Measurements from ENCODE around the gene CD24.
"Not testable (repeated sequence)": the region's sequence is repeated elsewhere in the genome, so short reads cannot be mapped to it uniquely, and the experiment has no call there.

Gene CD24

DNA sequence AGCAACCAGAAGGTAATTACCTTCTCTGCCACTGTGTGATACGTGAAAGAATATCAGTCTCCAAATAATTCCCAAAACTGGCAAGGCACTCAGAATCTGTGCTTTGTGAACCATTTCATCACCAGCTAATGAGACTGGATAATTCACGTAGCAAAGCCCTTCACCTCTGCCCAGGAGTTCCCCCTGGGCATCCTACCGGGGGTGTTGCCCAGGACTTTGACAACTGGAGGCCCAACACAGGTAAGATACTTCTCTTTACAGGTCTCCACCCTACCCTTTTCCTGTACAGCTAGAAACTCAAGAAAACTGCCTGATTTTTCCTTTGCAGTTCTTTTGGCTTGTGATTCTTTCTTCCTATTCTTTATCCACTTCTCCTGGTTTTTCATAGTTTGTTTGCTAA is 2.7 kb upstream of the CD24 start:
- Histone ChIP-seq H3K4me3 (ENCODE audit: low read length) (no peak overlapping the region), H2AFZ (ENCODE audit: low read depth, low read length) (no peak overlapping the region), H3K27me3 (ENCODE audit: insufficient read depth, low read length) (peaks cover 2% of the 10 kb centered on the region), H3K36me3 (ENCODE audit: insufficient read depth, low read length) (no peaks in the 10 kb centered on the region), H3K9me3 (ENCODE audit: low read length) (no peaks in the 10 kb centered on the region), H3K4me1 (ENCODE audit: insufficient read depth, low read length) (peaks cover 7% of the 10 kb centered on the region)

DNA sequence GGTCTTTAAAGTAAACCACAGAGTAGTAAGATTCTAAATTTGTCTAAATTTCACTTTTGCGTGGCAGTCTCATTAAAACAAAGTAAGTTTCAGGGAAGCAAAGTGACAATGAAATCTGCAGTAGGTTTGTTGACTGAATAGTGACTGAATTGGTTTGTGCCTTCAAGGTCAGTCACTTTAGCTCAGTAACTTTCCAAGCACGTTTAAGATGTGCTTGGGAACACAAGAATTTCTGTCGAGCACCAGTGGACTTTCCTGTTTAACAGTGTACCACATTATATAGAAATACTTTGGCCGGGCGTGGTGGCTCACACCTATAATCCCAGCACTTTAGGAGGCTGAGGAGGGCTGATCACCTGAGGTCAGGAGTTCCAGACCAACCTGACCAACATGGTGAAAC is 1.7 kb upstream of the CD24 start:
- peaks cover 2% of the 10 kb centered on the region for H3K27me3 ChIP-seq (ENCODE audit: insufficient read depth, low read length)
- no peaks in the 10 kb centered on the region for H3K9me3 ChIP-seq (ENCODE audit: low read length)
- H3K36me3 ChIP-seq (ENCODE audit: insufficient read depth, low read length): peaks cover 7% of the 10 kb centered on the region
- peaks cover 7% of the 10 kb centered on the region for H3K4me1 ChIP-seq (ENCODE audit: insufficient read depth, low read length)
- H2AFZ ChIP-seq (ENCODE audit: low read depth, low read length): peak overlapping the region; percentile 97
- peak overlapping the region; percentile 86 for H3K4me3 ChIP-seq (ENCODE audit: low read length)

DNA sequence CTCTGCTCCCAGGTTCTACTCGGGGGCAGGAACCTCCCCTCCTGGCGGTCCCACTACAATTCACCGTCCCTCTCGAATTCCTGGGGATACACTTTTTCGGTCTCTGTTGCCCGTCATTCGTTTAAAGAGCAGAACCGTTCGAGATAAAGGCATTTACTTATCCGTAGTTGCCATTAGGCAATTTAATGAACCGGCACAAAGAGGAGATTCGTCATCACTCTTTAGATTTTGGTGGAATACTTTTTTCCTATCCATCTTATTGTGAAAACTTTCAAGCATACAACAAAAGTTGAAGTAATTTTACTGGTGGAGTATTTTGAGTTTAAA is 1.2 kb upstream of the CD24 start:
- Histone ChIP-seq H3K9me3 (ENCODE audit: low read length) (no peaks in the 10 kb centered on the region), H3K36me3 (ENCODE audit: insufficient read depth, low read length) (peaks cover 9% of the 10 kb centered on the region), H3K27me3 (ENCODE audit: insufficient read depth, low read length) (peaks cover 2% of the 10 kb centered on the region), H3K4me3 (ENCODE audit: low read length) (peak overlapping the region; percentile 86), H2AFZ (ENCODE audit: low read depth, low read length) (peak overlapping the region; percentile 97), H3K4me1 (ENCODE audit: insufficient read depth, low read length) (peaks cover 7% of the 10 kb centered on the region)

DNA sequence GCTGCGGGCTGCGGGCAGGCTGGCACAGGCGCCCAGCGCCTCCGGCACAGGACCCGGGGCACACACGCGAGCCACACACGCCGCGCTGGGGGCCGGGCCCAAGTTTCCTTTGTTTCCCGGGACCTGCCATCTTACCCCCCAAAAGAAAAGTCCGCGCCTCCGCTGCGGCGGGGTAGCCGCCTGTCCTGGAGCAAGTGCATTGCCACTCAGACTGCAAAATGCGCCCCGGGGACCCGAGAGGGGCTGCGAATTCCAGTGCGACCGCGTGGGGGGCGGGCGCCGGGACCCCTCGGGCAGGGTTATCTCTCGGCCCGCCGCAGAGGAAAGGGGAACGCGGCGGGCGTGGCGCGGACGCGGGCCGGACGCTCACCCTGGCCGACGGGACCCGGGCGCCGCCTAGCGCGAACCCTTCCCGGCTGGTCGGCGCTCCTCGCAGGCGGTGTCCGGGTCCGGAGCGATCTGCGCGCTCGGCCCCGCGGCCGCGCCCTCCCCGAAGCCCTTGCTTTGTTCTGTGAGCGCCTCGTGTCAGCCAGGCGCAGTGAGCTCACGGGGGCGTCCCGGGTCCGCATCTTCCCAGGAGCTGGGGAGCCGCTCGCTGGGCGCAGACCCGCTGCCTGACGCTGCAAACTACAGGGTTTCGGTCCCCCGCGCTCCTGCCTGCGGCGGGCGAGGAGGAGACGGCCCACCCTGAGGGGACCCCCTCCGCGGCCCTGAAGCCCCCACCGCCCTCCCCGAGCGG is 639 bp upstream of the CD24 start:
- peaks cover 2% of the 10 kb centered on the region for H3K27me3 ChIP-seq (ENCODE audit: insufficient read depth, low read length)
- H3K4me1 ChIP-seq (ENCODE audit: insufficient read depth, low read length): peaks cover 7% of the 10 kb centered on the region
- peak overlapping the region; percentile 86 for H3K4me3 ChIP-seq (ENCODE audit: low read length)
- peak overlapping the region; percentile 97 for H2AFZ ChIP-seq (ENCODE audit: low read depth, low read length)
- no peaks in the 10 kb centered on the region for H3K9me3 ChIP-seq (ENCODE audit: low read length)
- peaks cover 9% of the 10 kb centered on the region for H3K36me3 ChIP-seq (ENCODE audit: insufficient read depth, low read length)

DNA sequence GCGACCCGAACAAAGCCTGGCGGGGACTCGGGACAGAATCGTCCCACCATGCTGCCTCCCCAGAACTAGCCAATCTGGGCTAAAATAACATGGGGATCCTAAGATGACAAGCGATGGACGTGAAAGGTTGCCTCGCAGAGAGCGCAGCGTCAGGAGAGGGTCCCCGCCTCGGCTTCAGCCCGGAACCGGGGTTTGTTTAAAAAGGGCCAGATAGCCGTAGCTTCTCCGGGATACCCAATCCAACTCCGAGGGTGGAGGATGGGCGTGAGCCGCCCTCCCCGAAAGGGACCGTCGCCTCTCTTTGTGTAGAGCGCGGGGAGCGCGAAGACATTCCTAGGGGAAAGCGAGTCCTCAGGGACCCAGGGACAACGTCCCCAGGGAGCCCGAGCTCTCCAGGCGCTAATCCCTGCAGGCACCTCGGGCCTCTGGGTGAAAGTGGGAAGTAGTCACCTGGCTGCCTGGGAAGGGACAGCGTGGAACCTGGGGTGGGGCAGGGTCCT is 643 bp downstream of the CD24 start:
- H2AFZ ChIP-seq (ENCODE audit: low read depth, low read length): no peak overlapping the region
- H3K9me3 ChIP-seq (ENCODE audit: low read length): no peaks in the 10 kb centered on the region
- H3K36me3 ChIP-seq (ENCODE audit: insufficient read depth, low read length): peaks cover 9% of the 10 kb centered on the region
- H3K4me3 ChIP-seq (ENCODE audit: low read length): peak overlapping the region; percentile 91
- H3K27me3 ChIP-seq (ENCODE audit: insufficient read depth, low read length): peaks cover 2% of the 10 kb centered on the region
- peaks cover 7% of the 10 kb centered on the region for H3K4me1 ChIP-seq (ENCODE audit: insufficient read depth, low read length)

DNA sequence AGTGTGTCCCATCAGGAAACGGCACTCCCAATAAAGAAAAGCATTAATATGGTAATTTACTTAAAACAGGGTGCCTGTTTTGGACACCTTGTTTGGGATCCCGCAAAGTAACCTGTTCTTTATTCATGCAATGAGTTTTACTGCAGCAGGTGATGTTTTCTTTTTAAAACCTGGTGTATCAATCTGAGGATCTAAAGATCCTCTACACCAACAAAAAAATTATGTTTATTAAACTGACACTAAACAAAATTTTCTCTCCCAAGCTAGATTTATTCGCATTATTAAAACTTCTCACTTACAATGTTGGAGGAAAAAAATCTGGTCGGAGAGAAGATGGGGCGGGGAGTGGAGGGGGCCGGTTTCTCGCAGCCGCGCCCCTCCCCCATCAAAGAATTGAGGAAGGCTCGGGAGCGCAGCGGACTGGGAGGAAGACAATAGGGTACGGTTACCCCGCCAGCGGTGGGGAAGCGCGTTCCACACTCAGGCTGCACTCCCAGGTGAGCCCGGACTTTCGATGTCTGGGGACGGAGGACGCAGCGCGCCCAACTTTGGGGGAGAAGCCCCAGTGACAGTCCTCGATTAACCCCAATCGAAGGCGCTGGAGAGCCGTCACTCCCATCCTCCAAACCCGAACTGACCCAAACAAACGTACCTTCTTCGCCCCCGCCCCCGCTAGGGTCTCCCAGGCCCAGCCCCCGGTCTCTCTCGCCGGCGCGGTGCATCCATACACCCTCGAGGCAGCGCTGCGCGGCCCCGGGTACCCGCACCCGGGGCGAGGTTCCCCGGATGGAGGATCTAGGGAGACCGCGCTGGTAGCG is 1.3 kb downstream of the CD24 start:
- H3K9me3 ChIP-seq (ENCODE audit: low read length): no peaks in the 10 kb centered on the region
- no peak overlapping the region for H2AFZ ChIP-seq (ENCODE audit: low read depth, low read length)
- H3K4me3 ChIP-seq (ENCODE audit: low read length): peak overlapping the region; percentile 91
- peaks cover 2% of the 10 kb centered on the region for H3K27me3 ChIP-seq (ENCODE audit: insufficient read depth, low read length)
- H3K36me3 ChIP-seq (ENCODE audit: insufficient read depth, low read length): peaks cover 9% of the 10 kb centered on the region
- peaks cover 7% of the 10 kb centered on the region for H3K4me1 ChIP-seq (ENCODE audit: insufficient read depth, low read length)

DNA sequence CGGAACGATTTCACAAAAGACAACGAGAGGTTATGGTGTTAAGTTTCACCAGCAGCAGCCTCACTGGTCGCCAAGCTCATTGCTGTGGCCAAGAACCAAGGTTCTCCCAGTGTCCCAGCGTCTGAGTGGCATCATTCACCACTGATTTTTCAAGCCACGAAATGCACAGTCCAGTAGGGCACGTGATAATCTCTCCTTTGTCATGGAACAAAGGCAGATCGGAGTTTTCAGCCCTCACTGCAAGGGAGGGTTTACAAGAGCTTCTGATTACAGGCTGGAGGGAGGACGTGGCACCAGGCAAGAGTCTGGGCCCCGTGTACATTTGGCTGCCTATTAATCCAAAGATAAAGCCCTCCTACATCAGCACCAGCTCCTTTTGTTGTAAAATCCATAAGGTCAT is 2.0 kb downstream of the CD24 start:
- Histone ChIP-seq H3K9me3 (ENCODE audit: low read length) (no peaks in the 10 kb centered on the region), H2AFZ (ENCODE audit: low read depth, low read length) (no peak overlapping the region), H3K4me3 (ENCODE audit: low read length) (peak overlapping the region; percentile 91), H3K27me3 (ENCODE audit: insufficient read depth, low read length) (peaks cover 2% of the 10 kb centered on the region), H3K4me1 (ENCODE audit: insufficient read depth, low read length) (peaks cover 7% of the 10 kb centered on the region), H3K36me3 (ENCODE audit: insufficient read depth, low read length) (peaks cover 9% of the 10 kb centered on the region)

DNA sequence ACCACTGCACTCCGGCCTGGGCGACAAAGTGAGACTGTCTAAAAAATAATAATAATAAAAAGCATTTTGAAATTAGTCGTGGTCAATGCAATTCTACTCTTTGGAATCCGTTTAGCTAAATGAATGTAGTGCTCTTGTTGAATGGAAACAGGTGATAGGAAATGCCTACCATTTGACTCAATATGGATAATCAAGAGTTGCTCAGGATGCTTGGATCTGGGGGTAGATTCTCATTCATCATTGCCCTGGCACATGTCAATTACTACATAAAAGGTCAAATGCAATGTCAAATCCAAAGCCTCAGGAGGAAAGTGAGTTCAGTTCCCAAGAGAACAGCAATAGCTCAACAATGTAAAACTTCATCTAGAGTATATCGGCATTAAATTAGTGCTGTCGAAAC is 3.8 kb downstream of the CD24 start:
- H3K9me3 ChIP-seq (ENCODE audit: low read length); H3K4me3 ChIP-seq (ENCODE audit: low read length); H3K4me1 ChIP-seq (ENCODE audit: insufficient read depth, low read length); H3K36me3 ChIP-seq (ENCODE audit: insufficient read depth, low read length); H3K27me3 ChIP-seq (ENCODE audit: insufficient read depth, low read length); H2AFZ ChIP-seq (ENCODE audit: low read depth, low read length): not testable (repeated sequence)

DNA sequence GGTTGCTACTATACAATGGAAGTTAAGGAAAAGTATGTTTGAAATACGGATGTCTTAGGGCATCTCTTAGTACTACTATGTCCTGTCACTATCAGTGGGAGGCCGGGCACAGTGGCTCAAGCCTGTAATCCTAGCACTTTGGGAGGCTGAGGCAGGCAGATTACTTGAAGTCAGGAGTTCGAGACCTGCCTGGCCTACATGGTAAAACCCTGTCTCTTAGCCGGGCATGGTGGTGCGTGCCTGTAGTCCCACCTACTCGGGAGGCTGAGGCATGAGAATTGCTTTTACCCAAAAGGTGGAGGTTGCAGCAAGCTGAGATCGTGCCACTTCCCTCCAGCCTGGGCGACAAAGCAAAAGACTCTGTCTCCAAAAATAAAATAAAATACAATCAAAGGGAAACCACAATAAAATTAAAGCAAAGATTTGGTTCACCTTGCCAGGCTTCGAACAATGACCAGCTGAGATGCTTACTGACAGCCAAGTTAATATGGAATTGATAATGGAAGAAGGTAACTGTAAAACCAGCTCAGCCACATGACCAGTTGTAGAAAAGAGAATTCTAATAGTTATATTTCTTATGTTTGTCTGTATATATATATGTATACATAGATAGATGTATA is 6.5 kb downstream of the CD24 start:
- Histone ChIP-seq H3K27me3 (ENCODE audit: insufficient read depth, low read length) (no peaks in the 10 kb centered on the region), H3K4me1 (ENCODE audit: insufficient read depth, low read length) (no peaks in the 10 kb centered on the region), H2AFZ (ENCODE audit: low read depth, low read length) (no peak overlapping the region), H3K36me3 (ENCODE audit: insufficient read depth, low read length) (peaks cover 9% of the 10 kb centered on the region), H3K9me3 (ENCODE audit: low read length) (peaks cover 3% of the 10 kb centered on the region), H3K4me3 (ENCODE audit: low read length) (no peak overlapping the region)

DNA sequence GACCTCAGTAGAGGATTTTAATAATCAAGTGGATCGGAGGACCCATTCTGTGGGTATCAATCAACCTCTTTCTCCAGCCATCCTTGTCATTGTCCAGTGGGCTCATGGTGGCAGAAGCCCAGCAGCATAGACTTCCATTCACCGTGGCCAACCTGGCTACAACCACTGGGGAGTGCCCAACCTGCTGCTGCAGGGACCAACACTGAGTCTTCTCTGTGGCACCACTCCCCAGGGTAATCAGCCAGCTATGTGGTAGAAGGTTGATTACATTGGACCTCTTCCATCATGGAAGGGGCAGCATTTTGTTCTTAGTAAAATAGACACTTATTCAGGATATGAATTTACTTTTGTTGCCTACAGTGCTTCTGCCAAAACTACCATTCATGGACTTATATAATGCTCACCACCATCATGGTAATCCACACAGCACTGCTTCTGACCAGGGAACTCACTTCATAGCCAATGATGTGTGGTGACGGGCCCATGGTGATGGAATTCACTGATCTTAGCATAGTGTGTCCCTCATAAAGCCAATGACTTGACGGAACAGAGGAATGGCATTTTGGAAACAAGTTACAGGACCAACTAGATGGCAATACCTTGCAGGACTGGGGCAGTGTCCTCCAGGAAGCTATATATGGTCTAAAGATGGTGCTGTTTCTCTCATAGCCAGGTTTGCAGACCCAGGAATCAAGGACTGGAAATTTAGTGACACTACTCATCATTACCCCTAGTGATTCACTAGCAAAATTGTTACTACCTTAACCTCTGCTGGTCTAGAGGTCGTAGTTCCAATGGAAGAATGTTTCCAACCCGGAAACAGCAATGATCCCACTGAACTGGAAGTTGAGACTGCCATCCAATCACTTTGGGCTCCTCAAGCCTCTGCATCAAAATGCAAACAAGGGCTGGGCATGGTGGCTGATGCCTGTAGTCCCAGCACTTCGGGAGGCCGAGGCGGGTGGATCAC is 7.6 kb downstream of the CD24 start:
- Histone ChIP-seq H3K9me3 (ENCODE audit: low read length) (peaks cover 3% of the 10 kb centered on the region), H3K4me1 (ENCODE audit: insufficient read depth, low read length) (no peaks in the 10 kb centered on the region), H2AFZ (ENCODE audit: low read depth, low read length) (no peak overlapping the region), H3K27me3 (ENCODE audit: insufficient read depth, low read length) (no peaks in the 10 kb centered on the region), H3K4me3 (ENCODE audit: low read length) (no peak overlapping the region), H3K36me3 (ENCODE audit: insufficient read depth, low read length) (peaks cover 7% of the 10 kb centered on the region)

DNA sequence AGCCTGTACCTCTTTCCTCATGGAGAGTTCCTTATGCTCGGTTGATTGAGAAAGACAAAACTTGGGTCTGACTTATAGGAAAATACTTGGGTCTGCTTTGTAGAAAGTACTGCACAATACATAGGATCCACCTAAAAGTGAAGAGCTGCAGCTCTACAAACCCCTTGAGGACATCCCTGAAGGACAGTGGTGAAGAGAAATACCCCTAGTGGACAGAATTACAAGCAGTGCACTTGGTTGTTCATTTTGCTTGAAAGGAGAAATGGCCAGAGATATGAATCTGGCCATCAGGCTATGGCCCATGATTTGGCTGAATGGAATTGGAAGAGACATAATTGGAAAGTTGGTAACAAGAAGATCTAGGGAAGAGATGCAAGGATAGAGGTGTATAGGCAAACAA is 8.3 kb downstream of the CD24 start:
- Histone ChIP-seq H3K9me3 (ENCODE audit: low read length) (peaks cover 3% of the 10 kb centered on the region), H2AFZ (ENCODE audit: low read depth, low read length) (no peak overlapping the region), H3K36me3 (ENCODE audit: insufficient read depth, low read length) (peaks cover 2% of the 10 kb centered on the region), H3K27me3 (ENCODE audit: insufficient read depth, low read length) (no peaks in the 10 kb centered on the region), H3K4me1 (ENCODE audit: insufficient read depth, low read length) (no peaks in the 10 kb centered on the region), H3K4me3 (ENCODE audit: low read length) (no peak overlapping the region)

DNA sequence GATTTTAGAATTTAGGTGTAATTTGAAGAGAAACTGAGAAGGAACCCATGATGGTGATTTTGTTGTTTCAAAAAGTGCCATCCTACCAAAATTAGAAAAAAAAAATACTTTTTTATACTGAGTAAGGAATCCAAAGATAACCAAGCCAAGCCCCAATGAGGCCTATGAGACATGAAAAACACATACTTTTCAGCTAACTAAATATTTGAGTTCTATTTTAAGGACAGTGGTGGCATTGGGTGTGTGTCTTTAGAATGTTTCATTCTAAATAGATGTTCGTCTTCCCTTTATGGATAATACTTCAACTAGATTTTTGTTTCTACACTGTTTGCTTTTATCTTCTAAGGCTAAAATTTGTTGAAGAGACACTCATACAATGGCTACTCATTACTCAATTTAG is 9.6 kb downstream of the CD24 start:
- Histone ChIP-seq H3K36me3 (ENCODE audit: insufficient read depth, low read length) (no peaks in the 10 kb centered on the region), H3K27me3 (ENCODE audit: insufficient read depth, low read length) (no peaks in the 10 kb centered on the region), H3K4me1 (ENCODE audit: insufficient read depth, low read length) (no peaks in the 10 kb centered on the region), H3K4me3 (ENCODE audit: low read length) (no peak overlapping the region), H3K9me3 (ENCODE audit: low read length) (peaks cover 3% of the 10 kb centered on the region), H2AFZ (ENCODE audit: low read depth, low read length) (no peak overlapping the region)
